ENCODE results near the gene ABHD11.

Gene ABHD11

DNA sequence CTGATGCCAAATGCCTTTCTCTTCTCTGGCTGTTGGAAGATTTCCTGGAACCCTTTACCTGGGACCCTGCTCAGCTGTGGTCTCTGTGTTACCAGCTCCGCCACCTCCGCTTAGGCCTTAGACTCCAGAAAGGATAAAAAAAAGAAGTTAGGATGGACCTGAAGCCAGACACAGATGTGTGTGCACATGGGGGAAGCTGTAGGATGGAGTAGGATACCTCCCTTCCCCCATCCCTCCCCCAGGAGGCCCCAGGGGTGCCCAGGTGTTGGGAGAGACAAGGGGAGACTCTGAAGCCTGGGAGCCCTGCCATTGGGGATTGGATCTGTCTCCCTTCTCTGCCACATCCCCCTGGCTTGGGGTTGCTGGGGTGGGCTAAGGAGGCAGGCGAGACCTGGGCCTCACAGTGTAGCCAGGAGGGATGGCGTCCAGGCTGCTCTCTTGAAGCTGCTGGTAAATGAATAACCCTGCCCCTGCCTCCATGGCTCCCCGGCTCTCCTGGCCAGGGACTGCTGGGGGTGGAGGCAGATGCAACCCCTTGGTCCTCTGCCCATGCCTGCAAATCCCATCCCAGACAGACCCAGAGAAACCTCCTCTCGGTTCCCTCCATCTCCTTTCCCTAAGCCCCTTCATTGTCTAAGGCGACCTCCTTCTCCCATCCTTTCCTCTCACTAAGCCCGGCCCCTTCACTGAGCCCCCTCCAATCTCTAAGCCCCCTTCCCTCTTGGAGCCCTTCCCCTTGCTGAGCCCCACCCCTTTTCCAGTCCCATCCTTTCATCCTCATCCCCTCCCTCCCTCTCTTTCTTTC, 23.5 kb upstream of the ABHD11 start:
- TF ChIP-seq, protein P1, sequence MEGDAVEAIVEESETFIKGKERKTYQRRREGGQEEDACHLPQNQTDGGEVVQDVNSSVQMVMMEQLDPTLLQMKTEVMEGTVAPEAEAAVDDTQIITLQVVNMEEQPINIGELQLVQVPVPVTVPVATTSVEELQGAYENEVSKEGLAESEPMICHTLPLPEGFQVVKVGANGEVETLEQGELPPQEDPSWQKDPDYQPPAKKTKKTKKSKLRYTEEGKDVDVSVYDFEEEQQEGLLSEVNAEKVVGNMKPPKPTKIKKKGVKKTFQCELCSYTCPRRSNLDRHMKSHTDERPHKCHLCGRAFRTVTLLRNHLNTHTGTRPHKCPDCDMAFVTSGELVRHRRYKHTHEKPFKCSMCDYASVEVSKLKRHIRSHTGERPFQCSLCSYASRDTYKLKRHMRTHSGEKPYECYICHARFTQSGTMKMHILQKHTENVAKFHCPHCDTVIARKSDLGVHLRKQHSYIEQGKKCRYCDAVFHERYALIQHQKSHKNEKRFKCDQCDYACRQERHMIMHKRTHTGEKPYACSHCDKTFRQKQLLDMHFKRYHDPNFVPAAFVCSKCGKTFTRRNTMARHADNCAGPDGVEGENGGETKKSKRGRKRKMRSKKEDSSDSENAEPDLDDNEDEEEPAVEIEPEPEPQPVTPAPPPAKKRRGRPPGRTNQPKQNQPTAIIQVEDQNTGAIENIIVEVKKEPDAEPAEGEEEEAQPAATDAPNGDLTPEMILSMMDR (conservative IDR thresholded peaks at IDR 0.05): no peak
- TF ChIP-seq ZFX (IDR thresholded peaks at IDR 0.05): no peak
- H3K27ac ChIP-seq: no peak overlapping the region

DNA sequence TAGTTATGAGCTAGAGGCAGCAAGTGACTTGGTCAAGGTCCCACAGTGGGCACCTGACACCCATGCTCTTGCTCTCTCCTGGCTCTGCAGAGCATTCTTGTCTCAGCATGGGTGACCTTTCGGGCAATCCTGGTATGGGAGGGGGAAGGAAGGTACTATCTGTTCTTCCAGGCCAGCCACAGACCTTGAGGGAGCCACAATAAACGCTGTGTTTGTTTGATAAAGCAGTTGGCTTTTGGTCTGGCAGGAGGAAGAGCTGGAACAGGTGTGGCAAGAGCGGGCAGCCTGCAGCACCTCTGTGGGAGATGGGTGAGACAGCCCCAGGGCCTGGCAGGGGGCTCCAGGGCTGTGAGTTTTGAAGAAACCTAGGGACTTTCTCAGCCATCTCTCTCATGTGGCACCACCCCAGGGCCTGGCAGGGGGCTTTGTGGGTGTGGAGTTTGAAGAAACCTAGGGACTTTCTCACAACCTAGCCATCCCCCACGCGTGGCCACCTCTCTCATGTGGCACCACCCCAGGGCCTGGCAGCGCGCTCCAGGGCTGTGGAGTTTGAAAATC, 20.1 kb upstream of the ABHD11 start:
- no peak for TF ChIP-seq ZFX (IDR thresholded peaks at IDR 0.05)
- TF ChIP-seq, protein P1 (conservative IDR thresholded peaks at IDR 0.05): no peak
- H3K27ac ChIP-seq: peak overlapping the region; percentile 75

DNA sequence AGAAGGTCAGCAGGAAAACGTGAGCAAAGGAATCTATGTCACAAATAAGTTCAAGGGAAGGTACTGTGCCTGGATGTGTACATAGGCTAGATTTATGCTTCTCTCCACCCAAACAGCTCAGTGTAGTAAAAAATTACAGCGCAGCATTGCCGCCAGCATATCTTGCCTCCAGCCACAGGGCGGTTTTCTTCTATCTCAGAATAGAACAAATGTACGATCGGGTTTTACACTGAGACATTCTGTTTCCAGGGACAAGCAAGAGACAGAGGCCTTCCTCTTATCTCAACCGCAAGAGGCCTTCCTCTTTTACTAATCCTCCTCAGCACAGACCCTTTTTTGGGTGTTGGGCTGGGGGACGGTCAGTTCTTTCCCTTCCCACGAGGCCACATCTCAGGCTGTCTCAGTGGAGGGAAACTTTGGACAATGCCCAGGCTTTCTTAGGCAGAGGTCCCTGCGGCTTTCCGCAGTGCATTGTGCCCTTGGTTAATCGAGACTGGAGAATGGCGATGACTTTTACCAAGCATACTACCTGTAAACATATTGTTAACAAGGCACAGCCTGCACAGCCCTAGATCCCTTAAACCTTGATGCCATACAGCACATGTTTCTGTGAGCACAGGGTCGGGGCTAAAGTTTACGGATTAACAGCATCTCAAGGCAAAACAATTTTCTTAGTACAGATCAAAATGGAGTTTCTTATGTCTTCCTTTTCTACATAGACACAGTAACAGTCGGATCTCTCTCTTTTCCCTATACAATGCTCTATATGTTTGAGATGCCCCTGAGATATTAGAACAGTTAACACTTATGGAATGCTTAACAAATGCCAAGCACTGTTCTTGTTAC, 11.6 kb upstream of the ABHD11 start:
- H3K27ac ChIP-seq: peak overlapping the region; percentile 92

DNA sequence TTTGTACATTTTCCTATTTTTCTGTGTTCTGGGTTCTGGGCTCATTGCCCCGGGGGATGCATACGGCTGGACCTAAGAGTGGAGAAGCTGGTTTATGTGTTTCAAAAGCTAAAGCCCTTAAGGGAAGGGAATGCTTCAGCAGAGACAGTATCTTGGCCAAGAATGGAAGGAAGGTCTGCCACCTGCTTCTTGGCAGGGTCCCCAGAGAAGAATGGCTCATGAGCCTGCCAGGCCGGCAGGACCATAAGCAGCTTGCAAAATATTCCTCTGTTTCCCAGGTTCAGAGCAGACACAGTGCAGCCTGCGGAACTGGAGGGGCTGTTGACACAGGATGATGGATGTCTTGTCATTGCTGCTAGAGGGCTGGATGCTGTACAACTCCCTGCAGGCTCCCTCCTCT, 7.8 kb upstream of the ABHD11 start:
- TF ChIP-seq, protein P1 (conservative IDR thresholded peaks at IDR 0.05): no peak
- no peak for TF ChIP-seq ZFX (IDR thresholded peaks at IDR 0.05)
- H3K27ac ChIP-seq: peak overlapping the region; percentile 54

More for the DNA sequence above, 11.6 kb upstream of the ABHD11 start:
- TF ChIP-seq ZFX (IDR thresholded peaks at IDR 0.05): no peak
- TF ChIP-seq, protein P1 (conservative IDR thresholded peaks at IDR 0.05): no peak

DNA sequence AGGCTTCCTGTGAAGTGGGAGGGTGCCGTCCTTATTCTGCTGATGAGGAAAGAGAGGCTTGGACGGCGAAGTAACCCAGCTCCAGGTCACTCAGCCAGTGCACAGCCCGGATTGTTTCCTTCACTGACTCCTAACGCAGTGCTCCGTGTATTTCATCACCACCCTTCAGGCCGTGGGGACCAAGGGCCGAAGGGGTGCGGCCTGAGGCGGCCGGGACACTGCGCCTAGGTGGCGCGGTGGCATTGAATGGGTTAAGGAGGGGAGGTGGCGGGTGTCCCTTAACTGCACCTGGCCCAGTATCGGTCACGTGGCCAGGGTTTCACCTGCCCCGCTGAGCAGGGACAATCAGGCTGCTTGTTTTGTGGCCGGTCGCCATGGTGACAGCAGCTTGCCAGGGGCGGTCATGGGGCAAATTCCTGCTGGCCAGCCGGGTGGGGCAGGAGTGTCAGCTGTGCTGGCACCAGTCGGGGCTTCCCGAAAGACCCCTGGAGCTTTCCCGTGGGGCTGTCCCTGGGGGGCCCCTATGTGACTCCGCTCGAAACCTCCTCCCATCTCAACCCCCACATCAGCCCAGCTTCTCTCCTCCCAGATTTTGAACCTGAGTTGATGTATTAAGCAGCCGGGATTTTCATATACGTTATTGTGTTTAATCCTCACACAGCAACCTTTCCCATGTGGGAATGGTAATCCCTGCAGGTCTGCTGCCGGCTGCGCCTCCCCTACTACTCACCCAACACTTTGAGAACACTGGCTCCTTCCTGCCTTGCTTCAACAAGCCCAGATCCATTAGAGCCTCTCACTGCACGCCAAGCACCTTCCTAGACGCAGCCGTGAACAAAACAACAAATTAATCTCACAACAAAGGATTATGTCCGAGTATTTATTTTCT, 4.4 kb upstream of the ABHD11 start:
- peak overlapping the region; percentile 92 for H3K27ac ChIP-seq
- TF ChIP-seq, protein P1 (conservative IDR thresholded peaks at IDR 0.05): no peak
- TF ChIP-seq ZFX (IDR thresholded peaks at IDR 0.05): no peak; the same call in 1 of the 2 replicates

DNA sequence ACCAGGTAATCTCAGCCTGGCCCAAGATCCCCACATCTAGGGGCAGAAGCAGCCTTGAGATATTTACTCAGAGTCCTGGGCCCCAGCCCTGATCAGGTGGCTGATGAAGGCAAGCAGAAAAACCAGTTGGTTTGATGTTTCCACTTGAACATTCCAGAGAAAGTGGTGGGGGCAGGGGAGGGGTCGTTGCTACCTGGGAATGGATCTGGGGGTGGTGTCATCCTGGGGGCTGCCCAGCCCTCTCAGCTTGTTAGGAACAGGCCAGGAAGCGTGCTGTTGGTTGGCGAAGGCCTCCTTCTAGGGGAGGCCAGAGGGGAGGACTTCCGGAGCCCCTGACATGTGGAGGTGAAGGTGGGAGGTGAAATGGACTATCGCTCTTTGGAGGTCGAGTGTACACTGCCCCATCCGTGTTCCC, 3.7 kb upstream of the ABHD11 start:
- TF ChIP-seq, protein P1 (conservative IDR thresholded peaks at IDR 0.05): no peak
- no peak for TF ChIP-seq ZFX (IDR thresholded peaks at IDR 0.05)
- H3K27ac ChIP-seq: peak overlapping the region; percentile 92

Data from C4-2B (cell line).